ENCODE measurements around the gene SMAD7. TPM values are rescaled to one million over a fixed set of nuclear protein-coding genes. Genes with fewer than 3 reads are reported as not detected.

Gene SMAD7
- 1 to 10 TPM; 5.2 to 9.3 TPM for total RNA-seq

GRCh38 chr18:48950536-48951447, at the start of gene SMAD7:
SMAD7 (minus strand) TSS chr18:48950965; CDS start chr18:48950424, 541 bp downstream.

